Activated CD4-positive, alpha-beta T cell treated with anti-CD3 and anti-CD28 coated beads for 24 hours (primary cell): Measurements from ENCODE around the gene MEX3B.
A peak's percentile ranks its signal among the peaks of the same experiment; 100 is the strongest.

Experiments
- DNase-seq, 2 donors: peaks; one replicate each; pipeline ENCODE4 v3.0.0-alpha.2; 2020; ENCODE audit warnings: low read depth in 2 of 2

Gene MEX3B

GRCh38 chr15:82045892-82046665 lies at the start of gene MEX3B:
Gene MEX3B (minus strand): TSS chr15:82046018. CDS start chr15:82045705, 313 bp downstream.
- DNase-seq, result peak; percentile 82 to 90

GRCh38 chr15:82093774-82094211 lies 48.0 kb upstream of the MEX3B start:
- DNase-seq, result no peak

- DNase-seq, result no peak
Observed at GRCh38 chr15:82093325-82093724, 47.5 kb upstream of the MEX3B start.

- no peak for DNase-seq
Observed at GRCh38 chr15:82091636-82092140, 45.9 kb upstream of the MEX3B start.

GRCh38 chr15:82086243-82086995 lies 40.6 kb upstream of the MEX3B start:
- DNase-seq, result no peak

GRCh38 chr15:82081914-82082762 lies 36.3 kb upstream of the MEX3B start:
- no peak for DNase-seq

GRCh38 chr15:82080774-82081173 lies 35.0 kb upstream of the MEX3B start:
- no peak for DNase-seq

- no peak for DNase-seq
Observed at GRCh38 chr15:82079736-82080135, 33.9 kb upstream of the MEX3B start.

GRCh38 chr15:82074610-82075009 lies 28.8 kb upstream of the MEX3B start:
- no peak for DNase-seq

- no peak for DNase-seq
Observed at GRCh38 chr15:82072926-82073537, 27.2 kb upstream of the MEX3B start.

- DNase-seq, result no peak
Observed at GRCh38 chr15:82066455-82066854, 20.6 kb upstream of the MEX3B start.

GRCh38 chr15:82064824-82065223 lies 19.0 kb upstream of the MEX3B start:
- DNase-seq, result no peak

- DNase-seq, result no peak
Observed at GRCh38 chr15:82062479-82063454, 16.9 kb upstream of the MEX3B start.

GRCh38 chr15:82060817-82061216 lies 15.0 kb upstream of the MEX3B start:
- no peak for DNase-seq

GRCh38 chr15:82058517-82059204 lies 12.8 kb upstream of the MEX3B start:
- DNase-seq, result no peak

- DNase-seq, result no peak
Observed at GRCh38 chr15:82058026-82058425, 12.2 kb upstream of the MEX3B start.

- no peak for DNase-seq
Observed at GRCh38 chr15:82056958-82057823, 11.4 kb upstream of the MEX3B start.

- no peak for DNase-seq
Observed at GRCh38 chr15:82052751-82053150, 6.9 kb upstream of the MEX3B start.

- DNase-seq, result no peak
Observed at GRCh38 chr15:82051664-82052063, 5.8 kb upstream of the MEX3B start.
